Measurements from ENCODE around the gene STARD9.
"Not testable (repeated sequence)": the region's sequence is repeated elsewhere in the genome, so short reads cannot be mapped to it uniquely, and the experiment has no call there.

The STARD9 gene

DNA sequence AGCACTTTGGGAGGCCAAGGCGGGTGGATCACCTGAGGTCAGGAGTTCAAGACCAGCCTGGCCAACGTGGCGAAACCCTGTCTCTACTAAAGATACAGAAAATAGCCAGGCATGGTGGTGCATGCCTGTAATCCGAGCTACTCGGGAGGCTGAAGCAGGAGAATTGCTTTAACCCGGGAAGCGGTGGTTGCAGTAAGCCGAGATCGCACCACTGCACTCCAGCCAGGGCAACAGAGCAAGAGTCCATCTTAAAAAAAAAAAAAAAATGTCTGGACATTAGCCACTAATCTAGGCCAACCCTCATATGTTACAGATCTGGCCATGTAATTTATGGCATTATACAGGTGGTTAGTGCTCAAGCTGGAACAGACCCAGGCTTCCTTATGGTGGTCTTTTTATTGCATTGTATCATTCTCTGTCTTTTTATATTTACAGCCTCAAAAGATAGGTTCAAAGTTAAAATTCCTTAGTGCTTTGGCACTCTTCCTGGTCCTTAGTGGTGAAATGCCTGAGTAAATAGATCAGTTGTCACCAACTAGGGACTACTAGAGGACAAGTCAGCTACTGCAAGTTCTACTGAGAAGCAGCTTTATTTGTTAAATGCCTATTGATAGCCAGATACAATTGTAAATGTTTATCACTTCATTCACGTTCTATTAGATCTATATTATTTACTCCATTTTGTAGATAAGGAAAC, 16.0 kb downstream of the STARD9 start:
- no peak for DNase-seq

- DNase-seq: no peak
Measured at GRCh38 chr15:42592716-42593115, 17.3 kb downstream of the STARD9 start.

DNA sequence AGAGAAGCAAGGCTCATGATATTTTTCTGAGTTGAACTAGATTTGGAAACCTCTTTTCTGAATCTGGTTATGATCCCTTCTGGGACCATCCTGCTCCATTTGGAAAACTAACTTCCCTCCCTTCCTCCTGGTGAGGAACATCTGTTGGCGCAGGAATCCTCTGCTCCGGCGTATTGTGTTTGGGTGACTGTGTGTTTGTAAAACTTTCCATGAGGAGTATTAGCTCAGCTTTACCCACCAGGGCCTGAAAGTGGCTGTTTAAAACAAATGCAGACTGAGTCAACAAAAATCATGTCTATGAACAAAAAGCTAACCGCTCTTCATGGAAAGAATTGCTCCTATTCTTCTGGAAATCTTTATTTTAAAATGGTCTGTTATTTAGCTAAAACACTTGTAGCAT, 17.7 kb downstream of the STARD9 start:
- DNase-seq: no peak

GRCh38 chr15:42594095-42594494, 18.7 kb downstream of the STARD9 start:
- no peak for DNase-seq

GRCh38 chr15:42595626-42596240, 20.3 kb downstream of the STARD9 start:
- DNase-seq: no peak

DNA sequence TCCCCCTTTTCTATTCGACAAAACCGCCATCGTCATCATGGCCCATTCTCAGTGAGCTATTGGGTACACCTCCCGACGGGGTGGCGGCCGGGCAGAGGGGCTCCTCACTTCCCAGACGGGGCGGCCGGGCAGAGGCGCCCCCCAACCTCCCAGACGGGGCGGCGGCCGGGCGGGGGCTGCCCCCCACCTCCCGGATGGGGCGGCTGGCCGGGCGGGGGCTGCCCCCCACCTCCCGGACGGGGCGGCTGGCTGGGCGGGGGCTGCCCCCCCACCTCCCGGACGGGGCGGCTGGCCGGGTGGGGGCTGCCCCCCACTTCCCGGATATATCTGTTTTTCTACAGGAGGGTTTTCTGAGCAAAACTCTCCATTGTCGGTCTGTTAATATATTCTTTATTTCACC, 25.9 kb downstream of the STARD9 start:
- not testable (repeated sequence) for DNase-seq

GRCh38 chr15:42602501-42602900, 27.1 kb downstream of the STARD9 start:
- DNase-seq: no peak

GRCh38 chr15:42603978-42604377, 28.6 kb downstream of the STARD9 start:
- no peak for DNase-seq

DNA sequence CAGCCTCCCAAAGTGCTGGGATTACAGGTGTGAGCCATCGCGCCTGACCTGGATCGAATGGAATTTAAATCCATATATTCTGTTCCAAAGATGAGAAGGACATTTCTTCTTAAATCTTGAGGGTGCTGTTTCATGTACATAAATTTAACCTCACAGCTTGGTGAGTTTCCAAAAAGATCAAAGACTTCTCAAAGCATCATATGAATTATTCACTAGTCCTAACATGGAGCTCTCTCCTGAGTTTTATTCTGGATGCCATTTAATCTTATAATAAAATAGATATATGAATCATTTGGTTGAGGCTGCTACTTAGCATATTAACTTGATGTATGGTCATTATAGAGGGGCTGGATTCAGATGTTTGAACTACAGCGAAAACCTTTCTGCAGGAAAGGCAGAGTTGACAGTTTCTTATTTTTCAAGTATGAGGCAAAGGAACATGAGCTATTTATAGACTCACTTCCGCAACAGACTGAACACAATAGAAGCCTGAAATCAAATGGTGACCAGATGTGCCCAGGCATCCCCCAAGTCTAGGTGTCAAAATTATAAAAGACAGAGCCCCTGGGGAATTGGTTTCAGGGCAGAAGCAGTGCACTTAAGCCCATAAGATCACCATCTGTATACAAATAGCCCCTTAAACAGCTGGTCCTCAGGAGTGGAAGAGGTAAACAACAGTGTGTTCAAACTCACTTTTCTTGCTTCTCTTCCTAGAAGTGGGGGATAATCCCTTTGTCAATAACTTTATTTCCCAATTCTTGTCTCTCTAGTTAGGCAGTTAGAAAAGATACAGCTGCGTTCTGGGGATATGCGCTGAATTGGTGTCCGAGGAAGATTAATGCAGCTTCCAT, 29.7 kb downstream of the STARD9 start:
- no peak for DNase-seq

- no peak for DNase-seq
Measured at GRCh38 chr15:42605796-42606195, 30.4 kb downstream of the STARD9 start.

GRCh38 chr15:42608110-42608531, 32.7 kb downstream of the STARD9 start:
- DNase-seq: peak; percentile 1

DNA sequence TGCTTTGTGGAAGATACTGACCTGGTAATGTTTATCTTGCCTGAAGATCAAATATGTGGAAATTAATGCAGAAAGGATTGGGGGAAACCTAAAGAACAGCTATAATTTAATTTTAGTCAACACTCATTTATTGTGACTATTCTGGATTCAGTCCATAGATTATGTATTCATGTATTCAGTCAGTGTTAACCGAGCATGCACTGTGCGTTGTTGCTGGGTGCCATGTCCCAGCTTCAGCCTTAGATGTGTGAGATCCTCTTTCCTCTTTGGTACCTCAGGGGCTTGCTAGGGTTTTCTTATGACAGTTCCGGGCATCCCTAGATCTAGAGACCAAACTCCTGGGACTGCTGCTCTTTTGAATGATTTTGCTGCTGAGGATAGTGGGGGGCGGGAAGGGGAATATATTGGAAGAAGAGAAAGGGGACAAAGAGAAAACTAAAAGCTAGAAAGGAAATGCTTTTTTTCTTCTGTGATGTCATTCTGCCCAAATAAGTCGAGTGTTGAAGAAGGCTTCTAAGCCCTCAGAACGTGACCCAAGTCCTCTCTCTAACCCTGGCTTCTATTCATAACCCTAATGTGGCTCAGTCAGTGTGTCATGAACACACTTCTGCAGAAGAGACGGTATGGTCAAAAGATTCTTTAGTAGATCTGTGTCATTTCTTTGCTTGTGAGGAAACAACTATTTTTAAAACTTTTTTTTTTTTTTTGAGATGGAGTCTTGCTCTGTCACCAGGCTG, 33.5 kb downstream of the STARD9 start:
- no peak for DNase-seq

DNA sequence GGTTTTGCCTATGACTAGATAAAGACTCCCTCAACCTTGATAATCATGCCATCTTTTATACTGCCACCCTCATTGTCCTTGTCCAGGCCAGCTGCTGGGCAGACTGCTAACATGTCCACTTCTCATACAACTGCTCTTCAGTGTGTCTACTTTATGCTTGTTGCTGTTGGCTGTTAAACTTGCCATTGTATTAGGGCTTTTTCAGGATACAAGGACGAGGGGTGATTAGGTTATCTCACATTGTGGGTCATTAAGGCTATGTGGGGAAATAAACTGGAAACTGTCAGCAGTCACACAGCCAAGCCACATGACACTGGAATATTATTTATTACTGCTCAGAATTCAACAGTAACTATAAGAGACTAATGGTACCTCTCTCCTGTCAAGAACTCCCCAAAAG, 36.1 kb downstream of the STARD9 start:
- DNase-seq: no peak

DNA sequence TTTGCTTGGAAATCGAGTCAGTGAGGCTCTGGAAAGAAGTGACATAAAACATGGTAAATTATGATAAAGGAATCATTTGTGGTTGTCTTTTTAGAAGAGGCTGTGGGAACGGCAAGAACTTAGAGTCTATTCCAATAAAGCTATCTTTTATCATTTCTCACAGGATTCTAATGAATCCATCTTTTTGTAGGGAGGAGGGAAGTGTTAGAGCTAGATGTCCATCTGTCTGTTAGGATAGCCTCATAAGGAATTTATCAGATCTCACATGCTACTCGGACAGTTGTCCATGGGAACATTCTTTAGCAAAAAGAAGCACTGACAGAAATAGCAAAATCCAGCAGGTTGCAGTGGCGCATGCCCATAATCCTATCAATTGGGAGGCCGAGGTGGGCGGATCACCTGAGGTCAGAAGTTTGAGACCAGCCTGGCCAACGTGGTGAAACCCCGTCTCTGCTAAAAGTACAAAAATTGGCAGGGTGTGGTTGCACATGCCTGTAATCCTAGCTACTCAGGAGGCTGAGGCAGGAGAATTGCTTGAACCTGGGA, 37.0 kb downstream of the STARD9 start:
- no peak for DNase-seq

DNA sequence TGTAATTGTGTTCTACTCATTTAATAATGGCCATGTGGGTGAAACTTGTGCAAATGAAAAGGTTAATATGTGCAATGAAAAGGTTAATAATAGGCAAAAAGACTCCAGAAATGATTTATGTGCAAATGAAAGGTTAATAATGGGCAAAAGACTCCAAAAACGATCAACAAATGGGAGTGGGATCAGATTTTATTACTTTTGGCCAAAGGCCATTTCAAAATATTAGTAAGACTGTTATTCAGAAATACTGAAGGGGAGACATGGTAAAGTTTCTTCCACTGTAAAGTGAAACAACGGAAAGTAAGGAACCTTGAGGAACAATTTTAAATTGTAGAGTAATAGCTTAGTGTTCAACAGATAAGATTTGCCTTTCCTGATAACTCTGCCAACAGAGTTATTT, 40.7 kb downstream of the STARD9 start:
- no peak for DNase-seq

DNA sequence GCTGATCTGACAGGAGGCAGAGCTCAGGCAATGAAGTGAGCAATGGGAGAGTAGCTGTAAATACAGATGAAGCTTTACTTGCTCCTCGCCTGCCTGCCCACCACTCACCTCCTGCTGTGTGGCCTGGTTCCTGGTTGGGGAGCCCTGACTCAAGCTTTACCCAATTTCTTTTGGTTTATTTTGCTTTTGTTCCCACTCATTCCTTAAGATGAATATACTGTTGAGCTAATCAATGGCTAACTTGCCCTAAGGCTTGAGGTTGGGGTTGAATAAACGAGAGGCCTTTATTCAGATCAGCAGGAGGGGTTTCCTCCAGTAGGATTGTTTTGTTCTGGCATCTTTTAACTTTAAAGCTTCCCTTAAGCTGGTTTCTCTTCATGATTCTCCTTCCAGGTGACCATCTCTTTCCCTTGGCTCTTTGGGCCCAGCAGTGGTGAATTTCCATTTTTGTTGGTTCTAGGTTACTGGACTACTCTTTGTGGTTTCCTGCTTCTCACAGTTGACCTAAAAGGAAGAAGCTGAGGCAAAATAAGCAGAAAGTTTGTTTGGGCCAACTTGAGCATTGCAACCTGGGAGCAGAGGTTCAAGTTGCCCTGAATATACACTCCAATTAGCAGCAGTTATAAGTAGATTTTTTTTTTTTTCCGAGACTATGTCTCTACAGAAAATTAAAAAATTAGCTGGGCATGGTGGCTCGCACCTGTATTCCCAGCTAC, 44.4 kb downstream of the STARD9 start:
- no peak for DNase-seq

DNA sequence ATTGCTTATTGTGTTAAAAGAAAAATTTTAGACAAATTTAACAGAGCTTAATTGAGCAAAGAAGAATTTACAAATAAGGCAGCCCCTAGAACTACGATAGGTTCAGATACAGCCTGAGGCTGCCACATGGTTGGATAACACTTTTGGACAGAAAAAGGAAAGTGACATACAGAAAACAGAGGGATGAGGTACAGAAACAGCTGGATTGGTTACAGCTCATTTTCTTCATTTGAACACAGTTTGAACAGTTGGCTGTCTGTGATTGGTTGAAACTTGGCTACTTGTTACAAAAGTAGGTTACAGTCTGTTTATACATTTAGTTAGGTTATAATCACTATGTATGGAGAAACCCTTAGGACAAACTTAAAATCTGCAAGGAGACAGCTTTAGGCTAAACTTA, 46.0 kb downstream of the STARD9 start:
- no peak for DNase-seq

- no peak for DNase-seq
Measured at GRCh38 chr15:42621996-42622925, 46.9 kb downstream of the STARD9 start.

GRCh38 chr15:42623951-42624350, 48.5 kb downstream of the STARD9 start:
- DNase-seq: no peak

DNA sequence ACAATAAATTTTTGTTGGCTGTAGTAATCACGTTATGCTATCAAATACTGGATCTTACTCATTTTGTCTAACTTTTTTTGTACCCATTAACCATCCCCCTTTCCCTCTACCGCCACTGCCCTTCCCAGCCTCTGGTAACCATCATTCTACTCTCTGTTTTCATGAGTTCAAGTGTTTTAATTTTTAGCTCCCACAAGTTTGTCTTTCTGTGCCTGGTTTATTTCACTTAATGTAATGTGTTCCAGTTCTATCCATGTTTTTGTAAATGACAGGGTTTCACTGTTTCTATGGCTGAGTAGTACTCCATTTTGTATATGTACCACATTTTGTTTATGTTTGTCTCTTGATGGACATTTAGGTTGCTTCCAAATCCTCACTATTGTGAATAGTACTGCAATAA, 52.1 kb downstream of the STARD9 start:
- DNase-seq: no peak

GRCh38 chr15:42628761-42629160, 53.4 kb downstream of the STARD9 start:
- DNase-seq: no peak
